B cell (primary cell): ENCODE results near the gene LRCH1. TPM values are rescaled to one million over a fixed set of nuclear protein-coding genes. Genes with fewer than 3 reads are reported as not detected.
"Not testable (repeated sequence)": the region's sequence is repeated elsewhere in the genome, so short reads cannot be mapped to it uniquely, and the experiment has no call there.

ENCODE experiments used
- ATAC-seq: fragments of 200-7000 bp; cut with Tn5 transposase; one replicate; pipeline ENCODE4 v1.10.0; 2021; ENCODE audit warnings: low read depth, mild to moderate bottlenecking, moderate number of reproducible peaks, moderate library complexity
- CTCF ChIA-PET: fragments of 350-600 bp; sonication (Branson Sonifier 250); formaldehyde crosslinking; loops from one replicate; lab custom pipeline; 2021; ENCODE audit warnings: antibody characterized with exemption, inconsistent platforms; lab: Charles Lee
- POLR2A ChIA-PET: fragments of 350-600 bp; sonication (Branson Sonifier 250); formaldehyde crosslinking; loops from one replicate; lab custom pipeline; 2021; ENCODE audit warnings: antibody characterized with exemption; lab: Charles Lee
- DNase-seq: peaks from one replicate; pipeline ENCODE4 v3.0.0; 2013
- H2AFZ ChIP-seq: 2 replicates; pipeline ENCODE4 v1.6.1; 2012; ENCODE audit warnings: mild to moderate bottlenecking, low read depth, low read length; ENCODE audit not compliant: insufficient read depth, poor library complexity, severe bottlenecking
- H3K27ac ChIP-seq, 2 donors: 1 replicate in 1 of 2; 2 replicates in 1 of 2; pipeline ENCODE4 v1.5.1; 2012 to 2013; ENCODE audit warnings: low read length in 2 of 2, mild to moderate bottlenecking in 2 of 2, moderate library complexity in 1 of 2
- H3K27me3 ChIP-seq, 4 experiments: fragments of 200-600 bp in 1 of 4; sonication (generic) in 1 of 4; replicated peaks in 1 of 4; 1 replicate in 2 of 4; 2 replicates in 2 of 4; pipeline versions ENCODE4 v1.6.1 to v1.7.0; 2013 to 2016; ENCODE audit warnings: low read length in 3 of 4, mild to moderate bottlenecking in 2 of 4, mixed read lengths in 1 of 4, moderate library complexity in 1 of 4; ENCODE audit not compliant: insufficient read depth in 4 of 4, control insufficient read depth in 3 of 4; ENCODE audit errors: control extremely low read depth in 1 of 4
- H3K36me3 ChIP-seq, 2 experiments: replicated peaks in 1 of 2; 1 replicate in 1 of 2; 2 replicates in 1 of 2; pipeline versions ENCODE4 v1.6.1 to v1.7.1; 2013; ENCODE audit warnings: low read length in 1 of 2; ENCODE audit not compliant: insufficient read depth in 2 of 2, control insufficient read depth in 1 of 2; ENCODE audit errors: control extremely low read depth in 1 of 2, extremely low read depth in 1 of 2
- H3K4me1 ChIP-seq, 2 donors: fragments of 200-600 bp in 1 of 2; sonication (generic) in 1 of 2; 1 replicate in 1 of 2; 2 replicates in 1 of 2; pipeline versions ENCODE4 v1.5.1 to v1.6.1; 2013 to 2017; ENCODE audit warnings: low read length in 2 of 2; ENCODE audit not compliant: control insufficient read depth in 2 of 2, insufficient read depth in 2 of 2
- H3K4me2 ChIP-seq: replicated peaks from 2 replicates; pipeline ENCODE3; 2012; ENCODE audit warnings: mild to moderate bottlenecking, low read depth, low read length; ENCODE audit not compliant: poor library complexity, severe bottlenecking
- H3K4me3 ChIP-seq, 5 experiments: fragments of 200-600 bp in 1 of 5; sonication (generic) in 1 of 5; 1 replicate in 3 of 5; 2 replicates in 2 of 5; pipeline versions ENCODE4 v1.5.1 to v1.7.0; 2011 to 2016; ENCODE audit warnings: low read length in 4 of 5, mild to moderate bottlenecking in 4 of 5, low read depth in 2 of 5, control low read depth in 1 of 5, moderate library complexity in 1 of 5; ENCODE audit not compliant: insufficient read depth in 1 of 5; ENCODE audit errors: control extremely low read depth in 1 of 5, extremely low read depth in 1 of 5
- H3K79me2 ChIP-seq: fragments of 200-600 bp; sonication (generic); one replicate; pipeline ENCODE4 v1.6.0; 2016; ENCODE audit warnings: low read length; ENCODE audit not compliant: control insufficient read depth, insufficient read depth
- H3K9ac ChIP-seq: fragments of 200-600 bp; sonication (generic); 2 replicates; pipeline ENCODE4 v1.6.1; 2017; ENCODE audit warnings: mild to moderate bottlenecking, low read length, moderate library complexity
- H3K9me3 ChIP-seq, 3 donors: one replicate each; pipeline versions ENCODE4 v1.6.1 to v1.7.1; 2013; ENCODE audit warnings: low read length in 2 of 3; ENCODE audit not compliant: control insufficient read depth in 2 of 3, insufficient read depth in 1 of 3; ENCODE audit errors: control extremely low read depth in 1 of 3
- H4K20me1 ChIP-seq: 2 replicates; pipeline ENCODE4 v1.6.0; 2012; ENCODE audit warnings: mild to moderate bottlenecking, low read length; ENCODE audit not compliant: insufficient read depth, control insufficient read depth, poor library complexity, severe bottlenecking
- H3K27ac Mint-ChIP-seq: one replicate; pipeline ENCODE4 v1.8.0; 2021; ENCODE audit warnings: mixed read lengths
- H3K27me3 Mint-ChIP-seq: one replicate; pipeline ENCODE4 v1.8.0; 2021; ENCODE audit warnings: mixed read lengths
- H3K4me1 Mint-ChIP-seq: one replicate; pipeline ENCODE4 v1.8.0; 2021; ENCODE audit warnings: mixed read lengths
- H3K4me3 Mint-ChIP-seq: one replicate; pipeline ENCODE4 v1.8.0; 2021; ENCODE audit warnings: mixed read lengths
- H3K9me3 Mint-ChIP-seq: one replicate; pipeline ENCODE4 v1.8.0; 2022; ENCODE audit warnings: mixed read lengths; ENCODE audit not compliant: insufficient read depth
- CTCF ChIP-seq: fragments of 200-600 bp; IDR thresholded peaks from one replicate; pipeline ENCODE4 v1.8.0; 2022; ENCODE audit warnings: antibody characterized with exemption, mild to moderate bottlenecking
- EZH2 ChIP-seq: IDR thresholded peaks from 2 replicates; pipeline ENCODE4 v1.6.1; 2012; ENCODE audit warnings: borderline replicate concordance, low read depth, mild to moderate bottlenecking, moderate library complexity, low read length; ENCODE audit not compliant: insufficient read depth, poor library complexity, severe bottlenecking
- WGBS: methylation state at CpG from one replicate; pipeline ENCODE4 v1.1.5; 2013; ENCODE audit warnings: missing lambda C conversion rate; ENCODE audit not compliant: insufficient coverage; 5-methylcytosine and 5-hydroxymethylcytosine counted together
- intact Hi-C: fragments of 100-400 bp; cut with micrococcal nuclease; formaldehyde crosslinking; loops from one replicate; pipeline ENCODE4 v1.10.0; 2022
- polyA plus RNA-seq: library from polyadenylated mRNA; depleted of rRNA; stranded (reverse); fragments of >200 nt; gene quantifications from 2 replicates; pipeline ENCODE4 v1.2.3, GENCODE V29; 2012
- total RNA-seq, 2 donors: library from RNA; stranded (reverse); fragments of 120-200 nt in 1 of 2; gene quantifications; 1 replicate in 1 of 2; 2 replicates in 1 of 2; pipeline versions ENCODE4 v1.2.3 to v1.2.4, GENCODE V29; 2013 to 2022

LRCH1 gene
- total and polyA plus RNA-seq, 2 donors (not counting 1 experiment from before 2014, with no cell fraction given), result 13.0 to 50.3 TPM

GRCh38 chr13:46754812-46755211 is 201.8 kb downstream of the LRCH1 start:
- Mint-ChIP-seq H3K27me3 (no peaks in the 10 kb centered on the region), H3K9me3 (no peaks in the 10 kb centered on the region), H3K4me1 (peaks cover 30% of the 10 kb centered on the region), H3K27ac (no peak overlapping the region), H3K4me3 (no peak overlapping the region)
- ChIA-PET POLR2A (no interaction called here), CTCF (interaction anchor here (1.4 kb wide), 1 partner anchor 11 kb away, joined by 4 read pairs; no protein-coding TSS in a partner anchor)
- no peak overlapping the region for H3K4me2 ChIP-seq
- H3K27ac ChIP-seq, result no peak overlapping the region
- no peak overlapping the region for H2AFZ ChIP-seq
- peaks cover 0 to 13% of the 10 kb centered on the region in 2 experiments for H3K36me3 ChIP-seq
- no peak overlapping the region for H3K4me3 ChIP-seq
- TF ChIP-seq CTCF (no peak), EZH2 (no peak)
- H3K9me3 ChIP-seq, result no peaks in the 10 kb centered on the region
- DNase-seq, result no peak
- H3K4me1 ChIP-seq, result peaks cover 24 to 25% of the 10 kb centered on the region in 2 donors
- H3K27me3 ChIP-seq, result peaks cover 0 to 12% (median 0%) of the 10 kb centered on the region in 4 experiments
- ATAC-seq, result no peak
- peaks cover 7% of the 10 kb centered on the region for H4K20me1 ChIP-seq
- H3K9ac ChIP-seq, result no peak overlapping the region
- intact Hi-C loops, result no loop called here
- H3K79me2 ChIP-seq, result no peaks in the 10 kb centered on the region

GRCh38 chr13:46755508-46755907 is 202.5 kb downstream of the LRCH1 start:
- Histone ChIP-seq H3K27me3 (peaks cover 0 to 12% (median 0%) of the 10 kb centered on the region in 4 experiments), H3K36me3 (peaks cover 0 to 12% of the 10 kb centered on the region in 2 experiments), H3K4me1 (peaks cover 24 to 25% of the 10 kb centered on the region in 2 donors)
- H3K4me2 ChIP-seq, H3K9ac ChIP-seq, H3K79me2 ChIP-seq, intact Hi-C loops, H3K4me3 ChIP-seq, ATAC-seq, DNase-seq, POLR2A ChIA-PET, H3K9me3 ChIP-seq, H3K27me3 Mint-ChIP-seq, H2AFZ ChIP-seq, H3K27ac Mint-ChIP-seq, H3K4me3 Mint-ChIP-seq, CTCF ChIA-PET, H4K20me1 ChIP-seq, H3K9me3 Mint-ChIP-seq, H3K27ac ChIP-seq: not testable (repeated sequence)
- no CpG with 5 or more reads among the region's 5 CpGs for WGBS
- peaks cover 35% of the 10 kb centered on the region for H3K4me1 Mint-ChIP-seq
